Gastrocnemius medialis (tissue), 4 donors: Measurements from ENCODE around the gene IKBIP. TPM values are rescaled to one million over a fixed set of nuclear protein-coding genes. Genes with fewer than 3 reads are reported as not detected.
A peak's percentile ranks its signal among the peaks of the same experiment; 100 is the strongest.

Source experiments
- ATAC-seq, 2 donors: fragments of 150-250 bp; one replicate each; pipeline ENCODE4 v1.9.1; 2016
- DNase-seq, 2 donors: peaks; one replicate each; pipeline ENCODE4 v3.0.0-alpha.2; 2019
- H3K27ac ChIP-seq, 4 donors: fragments of 200-600 bp; sonication (generic); 1 replicate in 1 of 4; 2 replicates in 3 of 4; pipeline ENCODE4 v1.5.1; 2016 to 2018; ENCODE audit warnings: mild to moderate bottlenecking in 2 of 4, moderate library complexity in 1 of 4
- H3K27me3 ChIP-seq, 3 donors: fragments of 200-600 bp; sonication (generic) in 2 of 3; 1 replicate in 1 of 3; 2 replicates in 2 of 3; pipeline versions ENCODE4 v1.5.1 to v1.6.0; 2016 to 2019; ENCODE audit warnings: mild to moderate bottlenecking in 1 of 3, moderate library complexity in 1 of 3
- H3K36me3 ChIP-seq, 2 donors: fragments of 200-600 bp; sonication (generic) in 1 of 2; one replicate each; pipeline ENCODE4 v1.5.1; 2017 to 2018
- H3K4me1 ChIP-seq, 2 donors: fragments of 200-600 bp; sonication (generic) in 1 of 2; one replicate each; pipeline ENCODE4 v1.5.1; 2016 to 2017; ENCODE audit warnings: mild to moderate bottlenecking in 2 of 2
- H3K4me3 ChIP-seq, 4 donors: fragments of 200-600 bp; sonication (generic) in 3 of 4; 1 replicate in 1 of 4; 2 replicates in 3 of 4; pipeline ENCODE4 v1.5.1; 2016 to 2019; ENCODE audit warnings: mild to moderate bottlenecking in 2 of 4
- H3K9me3 ChIP-seq, 3 donors: fragments of 200-600 bp; sonication (generic) in 2 of 3; 1 replicate in 1 of 3; 2 replicates in 2 of 3; pipeline ENCODE4 v1.5.1; 2016 to 2019
- CTCF ChIP-seq, 5 experiments: fragments of 450-650 bp in 3 of 5; fragments of 200-600 bp in 2 of 5; sonication (generic) in 2 of 5; IDR thresholded peaks in 4 of 5; conservative IDR thresholded peaks in 1 of 5; 1 replicate in 4 of 5; 2 replicates in 1 of 5; pipeline ENCODE4 v1.5.1; 2016 to 2019; ENCODE audit warnings: antibody characterized with exemption in 5 of 5, mild to moderate bottlenecking in 3 of 5, moderate library complexity in 3 of 5
- POLR2A ChIP-seq, 2 donors: fragments of 450-650 bp; IDR thresholded peaks; one replicate each; pipeline ENCODE4 v1.6.1; 2017; ENCODE audit warnings: antibody characterized with exemption in 2 of 2, mild to moderate bottlenecking in 2 of 2, moderate library complexity in 2 of 2
- in situ Hi-C, 4 donors: fragments of 200-750 bp; cut with MboI; loops; one replicate each; pipeline versions ENCODE4 v1.15.0 to v1.8.0; 2017; ENCODE audit warnings: low sequenced_read_pairs in 4 of 4
- intact Hi-C: fragments of 100-400 bp; cut with DNase I; formaldehyde crosslinking; loops from one replicate; pipeline ENCODE4 v1.15.1; 2023; ENCODE audit warnings: low total_unique reads
- total RNA-seq, 4 donors: library from RNA; depleted of rRNA; stranded (reverse); fragments of >200 nt; gene quantifications; one replicate each; pipeline versions ENCODE4 v1.1.0 to v1.2.3, GENCODE V29; 2016

The IKBIP gene
- total RNA-seq, 4 donors from 2014 or later = 0.78 to 3.7 (median 2.9) TPM

GRCh38 chr12:98635657-98636323 lies 8.8 kb downstream of the IKBIP start:
- no peak for ATAC-seq
- in situ Hi-C loops = no loop called here
- no peak for DNase-seq
- Histone ChIP-seq H3K4me3 (no peak overlapping the region), H3K27ac (no peak overlapping the region), H3K27me3 (no peaks in the 10 kb centered on the region), H3K36me3 (no peaks in the 10 kb centered on the region), H3K9me3 (no peaks in the 10 kb centered on the region), H3K4me1 (no peaks in the 10 kb centered on the region)
- intact Hi-C loops = no loop called here
- no peak for TF ChIP-seq POLR2A (IDR thresholded peaks at IDR 0.05)
- TF ChIP-seq CTCF (IDR thresholded peaks at IDR 0.05 in 4 of 5, conservative IDR thresholded peaks at IDR 0.05 in 1 of 5) = no peak

GRCh38 chr12:98618952-98619351 lies 25.6 kb downstream of the IKBIP start:
- Histone ChIP-seq H3K27me3 (no peaks in the 10 kb centered on the region), H3K4me1 (peaks cover 0 to 6% of the 10 kb centered on the region in 2 donors), H3K36me3 (no peaks in the 10 kb centered on the region), H3K4me3 (no peak overlapping the region), H3K27ac (peak overlapping the region in 2 of 4 donors; percentile 26 to 43), H3K9me3 (no peaks in the 10 kb centered on the region)
- ATAC-seq (peak; percentile 74 to 94), DNase-seq (no peak)
- in situ Hi-C loops (no loop called here), intact Hi-C loops (no loop called here)
- TF ChIP-seq POLR2A (IDR thresholded peaks at IDR 0.05) (no peak), CTCF (IDR thresholded peaks at IDR 0.05 in 4 of 5, conservative IDR thresholded peaks at IDR 0.05 in 1 of 5) (no peak)

- intact Hi-C loops (no loop called here), in situ Hi-C loops (no loop called here)
- Histone ChIP-seq H3K36me3 (no peaks in the 10 kb centered on the region), H3K4me3 (no peak overlapping the region), H3K27ac (no peak overlapping the region), H3K4me1 (no peaks in the 10 kb centered on the region), H3K9me3 (no peaks in the 10 kb centered on the region), H3K27me3 (no peaks in the 10 kb centered on the region)
- ATAC-seq (no peak), DNase-seq (no peak)
- no peak for TF ChIP-seq POLR2A (IDR thresholded peaks at IDR 0.05)
- TF ChIP-seq CTCF (IDR thresholded peaks at IDR 0.05 in 4 of 5, conservative IDR thresholded peaks at IDR 0.05 in 1 of 5) = no peak
Observed at GRCh38 chr12:98612696-98613334, 31.8 kb downstream of the IKBIP start.

GRCh38 chr12:98610596-98610995 lies 34.0 kb downstream of the IKBIP start:
- intact Hi-C loops (no loop called here), in situ Hi-C loops (no loop called here)
- Histone ChIP-seq H3K4me1 (no peaks in the 10 kb centered on the region), H3K36me3 (no peaks in the 10 kb centered on the region), H3K4me3 (no peak overlapping the region), H3K9me3 (no peaks in the 10 kb centered on the region), H3K27ac (no peak overlapping the region), H3K27me3 (no peaks in the 10 kb centered on the region)
- ATAC-seq (no peak), DNase-seq (no peak)
- TF ChIP-seq CTCF (IDR thresholded peaks at IDR 0.05 in 4 of 5, conservative IDR thresholded peaks at IDR 0.05 in 1 of 5) (no peak), POLR2A (IDR thresholded peaks at IDR 0.05) (no peak)
